PFSK-1 (cell line): ENCODE results near the gene VIT.

Experiments used
- FOXP2 ChIP-seq: optimal IDR thresholded peaks from 2 replicates; pipeline ENCODE3; 2011; ENCODE audit warnings: borderline replicate concordance, control low read depth, inconsistent platforms; ENCODE audit not compliant: insufficient read depth; ENCODE audit errors: extremely low read length, extremely low read depth
- POLR2AphosphoS5 ChIP-seq: IDR thresholded peaks from 2 replicates; pipeline ENCODE4 v1.6.1; 2012; ENCODE audit warnings: low read depth, mild to moderate bottlenecking, control low read depth, low read length, moderate library complexity
- REST ChIP-seq, 2 experiments: IDR thresholded peaks; 2 replicates each; pipeline versions ENCODE4 v1.6.1 to v1.8.0; 2011 to 2012; ENCODE audit warnings: low read depth in 2 of 2, low read length in 2 of 2, control low read depth in 1 of 2, inconsistent platforms in 1 of 2, mild to moderate bottlenecking in 1 of 2, moderate library complexity in 1 of 2; ENCODE audit not compliant: insufficient read depth in 1 of 2
- SIN3A ChIP-seq: IDR thresholded peaks from 2 replicates; pipeline ENCODE4 v1.6.1; 2012; ENCODE audit warnings: mild to moderate bottlenecking, low read length, moderate library complexity, borderline replicate concordance; ENCODE audit not compliant: insufficient read depth

GRCh38 chr2:36820942-36821605, 124.6 kb downstream of the VIT start:
- TF ChIP-seq POLR2AphosphoS5 = no peak
- TF ChIP-seq REST (IDR thresholded peaks at IDR 0.05; ENCODE audit: insufficient read depth in 1 of 2, low read depth in 2 of 2, low read length in 2 of 2) = no peak
- TF ChIP-seq FOXP2 = no peak
- TF ChIP-seq SIN3A = no peak
